GM12878 (cell line): ENCODE measurements around the gene GALE. TPM values are rescaled to one million over a fixed set of nuclear protein-coding genes. Genes with fewer than 3 reads are reported as not detected.

ENCODE experiments used
- ATAC-seq: fragments of 200-7000 bp; cut with Tn5 transposase; 3 replicates; pipeline ENCODE4 v1.9.1; 2020; ENCODE audit warnings: mild to moderate bottlenecking, moderate library complexity
- BruUV-seq: library from RNA; stranded (reverse); fragments of 400-500 nt; replicated peaks from 2 replicates; lab custom pipeline; 2021; lab: Mats Ljungman, UMichigan
- CTCF ChIA-PET: fragments of 300-600 bp; sonication (Branson Sonifier 250); formaldehyde crosslinking; extraction: SDS; loops from one replicate; lab custom pipeline; 2021; ENCODE audit warnings: inconsistent platforms; lab: Yijun Ruan, JAX
- POLR2A ChIA-PET: fragments of 350-600 bp; formaldehyde crosslinking; extraction: SDS; loops from one replicate; lab custom pipeline; 2021; ENCODE audit warnings: inconsistent platforms; lab: Charles Lee
- RAD21 ChIA-PET: fragments of 300-600 bp; sonication (Branson Sonifier 250); formaldehyde crosslinking; loops from one replicate; lab custom pipeline; 2023; ENCODE audit warnings: antibody characterized with exemption; ENCODE audit not compliant: unreplicated experiment; lab: Charles Lee
- SMC1A ChIA-PET: fragments of 300-600 bp; sonication (Branson Sonifier 250); formaldehyde crosslinking; loops from one replicate; lab custom pipeline; 2023; ENCODE audit not compliant: unreplicated experiment, uncharacterized antibody; lab: Charles Lee
- DNase-seq: peaks from one replicate; pipeline ENCODE4 v3.0.0-alpha.2; 2011; ENCODE audit warnings: low read depth, low spot score
- FAIRE-seq: peaks from 3 replicates; lab custom pipeline; 2011; peaks lifted over from hg19 to GRCh38; lab: Jason Lieb, UNC
- H2AFZ ChIP-seq: 2 replicates; pipeline ENCODE4 v1.6.0; 2011; ENCODE audit warnings: low read depth, low read length, control low read depth; ENCODE audit not compliant: control insufficient read depth
- H3K27ac ChIP-seq: 2 replicates; pipeline ENCODE4 v1.5.1; 2011; ENCODE audit warnings: control low read depth; ENCODE audit not compliant: control insufficient read depth, insufficient read depth
- H3K27me3 ChIP-seq, 2 experiments: replicated peaks in 1 of 2; 2 replicates each; pipeline versions ENCODE4 v1.6.0 to v1.6.1; 2011; ENCODE audit warnings: low read length in 1 of 2; ENCODE audit not compliant: control insufficient read depth in 2 of 2, insufficient read depth in 2 of 2
- H3K36me3 ChIP-seq, 2 experiments: 2 replicates each; pipeline ENCODE4 v1.5.1; 2011; ENCODE audit warnings: low read length in 1 of 2; ENCODE audit not compliant: control insufficient read depth in 2 of 2, insufficient read depth in 2 of 2
- H3K4me1 ChIP-seq: 2 replicates; pipeline ENCODE4 v1.6.1; 2011; ENCODE audit warnings: mild to moderate bottlenecking, low read length, moderate library complexity, mixed read lengths; ENCODE audit not compliant: control insufficient read depth, insufficient read depth
- H3K4me2 ChIP-seq: 2 replicates; pipeline ENCODE4 v1.6.0; 2011; ENCODE audit warnings: control low read depth; ENCODE audit not compliant: control insufficient read depth, insufficient read depth
- H3K4me3 ChIP-seq: fragments of 200-600 bp; sonication (generic); 2 replicates; pipeline ENCODE4 v1.5.1; 2016
- H3K79me2 ChIP-seq: 2 replicates; pipeline ENCODE4 v1.6.0; 2011; ENCODE audit warnings: low read length; ENCODE audit not compliant: control insufficient read depth, insufficient read depth
- H3K9ac ChIP-seq: 2 replicates; pipeline ENCODE4 v1.8.0; 2011; ENCODE audit warnings: low read length, control low read depth, mixed read lengths; ENCODE audit not compliant: control insufficient read depth, insufficient read depth
- H3K9me3 ChIP-seq: replicated peaks from 3 replicates; pipeline ENCODE4 v1.5.1; 2011; ENCODE audit warnings: mild to moderate bottlenecking, low read length; ENCODE audit not compliant: control insufficient read depth, insufficient read depth
- H4K20me1 ChIP-seq: 2 replicates; pipeline ENCODE4 v1.6.0; 2011; ENCODE audit not compliant: control insufficient read depth, insufficient read depth
- CBFB ChIP-seq: IDR thresholded peaks from 2 replicates; pipeline ENCODE4 v1.6.1; 2016; ENCODE audit warnings: antibody characterized with exemption, low read depth
- POLR2AphosphoS5 ChIP-seq: IDR thresholded peaks from 2 replicates; pipeline ENCODE4 v1.6.1; 2011; ENCODE audit warnings: mild to moderate bottlenecking, low read length, inconsistent platforms
- RCOR1 ChIP-seq: conservative IDR thresholded peaks from 2 replicates; pipeline ENCODE4 v1.6.1; 2012; ENCODE audit warnings: low read depth, low read length, improper control_type of control experiment
- RELB ChIP-seq: fragments of 450-650 bp; IDR thresholded peaks from 2 replicates; pipeline ENCODE4 v1.6.1; 2017; ENCODE audit warnings: low read depth, mild to moderate bottlenecking, moderate library complexity
- STAT1 ChIP-seq: fragments of 450-650 bp; conservative IDR thresholded peaks from 2 replicates; pipeline ENCODE4 v1.6.1; 2014; ENCODE audit warnings: antibody characterized with exemption, mild to moderate bottlenecking
- WGBS: methylation state at CpG from one replicate; pipeline ENCODE4 v1.1.6; 2016; ENCODE audit warnings: low lambda C conversion rate; ENCODE audit not compliant: insufficient replicate concordance, insufficient coverage; ENCODE audit errors: missing lambda C conversion rate; 5-methylcytosine and 5-hydroxymethylcytosine counted together
- in situ Hi-C: fragments of 300-500 bp; cut with MboI; formaldehyde crosslinking; loops from 9 replicates; pipeline ENCODE4 v1.14.3; 2018; ENCODE audit warnings: mixed read lengths
- intact Hi-C: fragments of 100-400 bp; cut with micrococcal nuclease; formaldehyde crosslinking; loops from one replicate; pipeline ENCODE4 v1.14.2; 2022; ENCODE audit not compliant: unreplicated experiment
- polyA plus RNA-seq, 11 experiments: library from polyadenylated mRNA; depleted of rRNA in 4 of 11; unstranded in 6 of 11; stranded (reverse) in 5 of 11; fragments of >200 nt; fragmentation: Nextera tagmentation in 4 of 11; fragmentation: Illumina TruSeq in 1 of 11; extraction: Ambion mirVana in 4 of 11; extraction: Trizol in 1 of 11; gene quantifications; 1 replicate in 1 of 11; 2 replicates in 10 of 11; pipeline versions ENCODE4 v1.2.1 to v1.2.3, GENCODE V29; 2011 to 2016; ENCODE audit warnings: inconsistent platforms in 2 of 11, missing spikeins in 2 of 11, low read depth in 1 of 11
- total RNA-seq, 4 experiments: library from RNA; depleted of rRNA in 3 of 4; stranded (reverse); fragments of >200 nt in 3 of 4; fragmentation: Illumina TruSeq in 1 of 4; extraction: Trizol in 1 of 4; gene quantifications; 2 replicates each; pipeline versions ENCODE4 v1.2.1 to v1.2.3, GENCODE V29; 2013 to 2021

The GALE gene
- total and polyA plus RNA-seq, 10 of the 15 experiments (the other 5 are each of a cell fraction or from before 2014, with no cell fraction given): 4.2 to 93.7 (median 40.4) TPM

GRCh38 chr1:23748016-23748415, 52.5 kb downstream of the GALE start:
- POLR2A ChIA-PET: interaction anchor here (1.2 to 1.7 kb wide), 2 partner anchors 25 to 56 kb away, joined by 3 to 12 read pairs; partner anchors contain the start of gene RPL11
- Histone ChIP-seq H3K79me2 (peaks cover 77% of the 10 kb centered on the region), H2AFZ (no peak overlapping the region), H3K36me3 (peaks cover 17 to 21% of the 10 kb centered on the region in 2 experiments), H3K9me3 (no peaks in the 10 kb centered on the region), H3K4me1 (peaks cover 3% of the 10 kb centered on the region; the same call in 1 of the 2 replicates), H4K20me1 (peaks cover 4% of the 10 kb centered on the region), H3K4me2 (peak overlapping the region; percentile 28; the same call in 1 of the 2 replicates), H3K4me3 (no peak overlapping the region), H3K9ac (no peak overlapping the region), H3K27me3 (no peaks in the 10 kb centered on the region), H3K27ac (peak overlapping the region; percentile 36; the same call in 1 of the 2 replicates)
- DNase-seq (no peak), FAIRE-seq (no peak), ATAC-seq (no peak)
- no peak for TF ChIP-seq CBFB
- no peak for TF ChIP-seq RELB
- no peak for TF ChIP-seq STAT1
- 0 out of 2 replicates have a peak, but pooled peaks have one; percentile 21 for TF ChIP-seq POLR2AphosphoS5
- no peak for TF ChIP-seq RCOR1
- no TSS peak for BruUV-seq
- in situ Hi-C loops (loop anchor here (5.0 kb wide), 1 partner anchor 56 kb away; the partner anchor contains the start of gene RPL11), intact Hi-C loops (no loop called here)
- SMC1A ChIA-PET: interaction anchor here (0.7 to 8.2 kb wide), 9 partner anchors 11 to 251 kb away, joined by 3 to 137 read pairs (median 5); partner anchors contain the start of gene RPL11
- CTCF ChIA-PET: interaction anchor here (0.9 to 11.3 kb wide), 7 partner anchors 20 to 203 kb away, joined by 3 to 155 read pairs (median 8); partner anchors contain the start of genes ID3 and RPL11
- RAD21 ChIA-PET: interaction anchor here (0.7 to 6.6 kb wide), 6 partner anchors 10 to 111 kb away, joined by 3 to 48 read pairs (median 3); partner anchors contain the start of gene RPL11
- 43% methylated on average over 3 of the region's 3 CpGs for WGBS

Other genes with a start within 250 kb of the GALE start
Only the 7 nearest of the 10 such genes appear.
- gene RPL11, start 108.9 kb downstream of the GALE start, total RNA-seq (2014; rRNA removed): 2,159 and 2,394 TPM in 2 replicates
- gene RPL11, start 108.9 kb downstream of the GALE start, total RNA-seq (2014; rRNA removed; fragmentation: Illumina TruSeq; extraction: Trizol): 3,824 and 3,837 TPM in 2 replicates
- 1,753 and 1,779 TPM in 2 replicates for gene RPL11, start 108.9 kb downstream of the GALE start, total RNA-seq (2021)
- gene RPL11, start 108.9 kb downstream of the GALE start, polyA plus RNA-seq (2011; rRNA removed): 2,789 and 3,603 TPM in 2 replicates
- 4,611 and 5,379 TPM in 2 replicates for gene RPL11, start 108.9 kb downstream of the GALE start, polyA plus RNA-seq (2014; fragmentation: Illumina TruSeq; extraction: Trizol)
- gene RPL11, start 108.9 kb downstream of the GALE start, polyA plus RNA-seq (2014; fragmentation: Nextera tagmentation; extraction: Ambion mirVana): 1,000 to 10,000 TPM; 2,510 to 2,532 TPM
- 3,466 and 3,676 TPM in 2 replicates for gene RPL11, start 108.9 kb downstream of the GALE start, polyA plus RNA-seq (2014; rRNA removed)
- 1,000 to 10,000 TPM in 1 of 2 experiments, 100 to 1,000 TPM in 1; 968 to 1,082 TPM for gene RPL11, start 108.9 kb downstream of the GALE start, polyA plus RNA-seq (2016; fragmentation: Nextera tagmentation; extraction: Ambion mirVana)
- gene ELOA, start 57.3 kb downstream of the GALE start, total RNA-seq (2014; rRNA removed): 31.3 and 31.8 TPM in 2 replicates
- gene ELOA, start 57.3 kb downstream of the GALE start, total RNA-seq (2014; rRNA removed; fragmentation: Illumina TruSeq; extraction: Trizol): 44.2 and 47.9 TPM in 2 replicates
- gene ELOA, start 57.3 kb downstream of the GALE start, total RNA-seq (2021): 46.2 and 46.6 TPM in 2 replicates
- gene ELOA, start 57.3 kb downstream of the GALE start, polyA plus RNA-seq (2011; rRNA removed): 23.5 and 25.7 TPM in 2 replicates
- gene ELOA, start 57.3 kb downstream of the GALE start, polyA plus RNA-seq (2014; fragmentation: Illumina TruSeq; extraction: Trizol): 56.4 and 63.3 TPM in 2 replicates
- gene ELOA, start 57.3 kb downstream of the GALE start, polyA plus RNA-seq (2014; fragmentation: Nextera tagmentation; extraction: Ambion mirVana): 10 to 100 TPM; 20.1 to 24.8 TPM
- 30.8 and 33.4 TPM in 2 replicates for gene ELOA, start 57.3 kb downstream of the GALE start, polyA plus RNA-seq (2014; rRNA removed)
- 10 to 100 TPM; 57.7 to 63.6 TPM for gene ELOA, start 57.3 kb downstream of the GALE start, polyA plus RNA-seq (2016; fragmentation: Nextera tagmentation; extraction: Ambion mirVana)
- gene PITHD1, start 22.3 kb downstream of the GALE start, total RNA-seq (2014; rRNA removed): 75.6 and 81.1 TPM in 2 replicates
- gene PITHD1, start 22.3 kb downstream of the GALE start, total RNA-seq (2014; rRNA removed; fragmentation: Illumina TruSeq; extraction: Trizol): 64.2 and 68.6 TPM in 2 replicates
- gene PITHD1, start 22.3 kb downstream of the GALE start, total RNA-seq (2021): 61.7 and 65.5 TPM in 2 replicates
- 80.5 and 82.2 TPM in 2 replicates for gene PITHD1, start 22.3 kb downstream of the GALE start, polyA plus RNA-seq (2011; rRNA removed)
- gene PITHD1, start 22.3 kb downstream of the GALE start, polyA plus RNA-seq (2014; fragmentation: Illumina TruSeq; extraction: Trizol): 64.4 and 69.9 TPM in 2 replicates
- gene PITHD1, start 22.3 kb downstream of the GALE start, polyA plus RNA-seq (2014; fragmentation: Nextera tagmentation; extraction: Ambion mirVana): 10 to 100 TPM; 23.7 to 43.3 TPM
- gene PITHD1, start 22.3 kb downstream of the GALE start, polyA plus RNA-seq (2014; rRNA removed): 69.6 and 72.6 TPM in 2 replicates
- gene PITHD1, start 22.3 kb downstream of the GALE start, polyA plus RNA-seq (2016; fragmentation: Nextera tagmentation; extraction: Ambion mirVana): 10 to 100 TPM; 64.8 to 73.2 TPM
- 94.0 and 107 TPM in 2 replicates for gene LYPLA2, start 9.6 kb downstream of the GALE start, total RNA-seq (2014; rRNA removed)
- 28.8 and 30.1 TPM in 2 replicates for gene LYPLA2, start 9.6 kb downstream of the GALE start, total RNA-seq (2014; rRNA removed; fragmentation: Illumina TruSeq; extraction: Trizol)
- gene LYPLA2, start 9.6 kb downstream of the GALE start, total RNA-seq (2021): 77.0 and 79.6 TPM in 2 replicates
- 21.9 and 41.5 TPM in 2 replicates for gene LYPLA2, start 9.6 kb downstream of the GALE start, polyA plus RNA-seq (2011; rRNA removed)
- gene LYPLA2, start 9.6 kb downstream of the GALE start, polyA plus RNA-seq (2014; fragmentation: Illumina TruSeq; extraction: Trizol): 15.5 and 47.7 TPM in 2 replicates
- 1 to 10 TPM; 2.7 to 5.9 TPM for gene LYPLA2, start 9.6 kb downstream of the GALE start, polyA plus RNA-seq (2014; fragmentation: Nextera tagmentation; extraction: Ambion mirVana)
- gene LYPLA2, start 9.6 kb downstream of the GALE start, polyA plus RNA-seq (2014; rRNA removed): 110 and 131 TPM in 2 replicates
- gene LYPLA2, start 9.6 kb downstream of the GALE start, polyA plus RNA-seq (2016; fragmentation: Nextera tagmentation; extraction: Ambion mirVana): 100 to 1,000 TPM; 116 to 129 TPM
- 34.2 and 35.9 TPM in 2 replicates for gene HMGCL, start 24.7 kb upstream of the GALE start, total RNA-seq (2014; rRNA removed)
- gene HMGCL, start 24.7 kb upstream of the GALE start, total RNA-seq (2014; rRNA removed; fragmentation: Illumina TruSeq; extraction: Trizol): 29.4 and 34.0 TPM in 2 replicates
- gene HMGCL, start 24.7 kb upstream of the GALE start, total RNA-seq (2021): 29.4 and 33.1 TPM in 2 replicates
- gene HMGCL, start 24.7 kb upstream of the GALE start, polyA plus RNA-seq (2011; rRNA removed): 30.6 and 35.5 TPM in 2 replicates
- 28.0 and 34.2 TPM in 2 replicates for gene HMGCL, start 24.7 kb upstream of the GALE start, polyA plus RNA-seq (2014; fragmentation: Illumina TruSeq; extraction: Trizol)
- 100 to 1,000 TPM in 1 of 2 experiments, 10 to 100 TPM in 1; 75.9 to 127 TPM for gene HMGCL, start 24.7 kb upstream of the GALE start, polyA plus RNA-seq (2014; fragmentation: Nextera tagmentation; extraction: Ambion mirVana)
- gene HMGCL, start 24.7 kb upstream of the GALE start, polyA plus RNA-seq (2014; rRNA removed): 32.1 and 37.3 TPM in 2 replicates
- gene HMGCL, start 24.7 kb upstream of the GALE start, polyA plus RNA-seq (2016; fragmentation: Nextera tagmentation; extraction: Ambion mirVana): 10 to 100 TPM; 40.1 to 40.5 TPM
- gene FUCA1, start 67.5 kb upstream of the GALE start, total RNA-seq (2014; rRNA removed): 53.7 and 59.5 TPM in 2 replicates
- 51.4 and 54.4 TPM in 2 replicates for gene FUCA1, start 67.5 kb upstream of the GALE start, total RNA-seq (2014; rRNA removed; fragmentation: Illumina TruSeq; extraction: Trizol)
- gene FUCA1, start 67.5 kb upstream of the GALE start, total RNA-seq (2021): 41.3 and 42.4 TPM in 2 replicates
- 51.6 and 65.1 TPM in 2 replicates for gene FUCA1, start 67.5 kb upstream of the GALE start, polyA plus RNA-seq (2011; rRNA removed)
- gene FUCA1, start 67.5 kb upstream of the GALE start, polyA plus RNA-seq (2014; fragmentation: Illumina TruSeq; extraction: Trizol): 55.9 and 61.5 TPM in 2 replicates
- gene FUCA1, start 67.5 kb upstream of the GALE start, polyA plus RNA-seq (2014; fragmentation: Nextera tagmentation; extraction: Ambion mirVana): 10 to 100 TPM; 33.3 to 41.8 TPM
- 39.6 and 49.9 TPM in 2 replicates for gene FUCA1, start 67.5 kb upstream of the GALE start, polyA plus RNA-seq (2014; rRNA removed)
- 100 to 1,000 TPM; 112 to 117 TPM for gene FUCA1, start 67.5 kb upstream of the GALE start, polyA plus RNA-seq (2016; fragmentation: Nextera tagmentation; extraction: Ambion mirVana)
- 19.2 and 19.8 TPM in 2 replicates for gene CNR2, start 112.6 kb upstream of the GALE start, total RNA-seq (2014; rRNA removed)
- gene CNR2, start 112.6 kb upstream of the GALE start, total RNA-seq (2014; rRNA removed; fragmentation: Illumina TruSeq; extraction: Trizol): 18.9 and 19.5 TPM in 2 replicates
- 13.6 and 15.1 TPM in 2 replicates for gene CNR2, start 112.6 kb upstream of the GALE start, total RNA-seq (2021)
- gene CNR2, start 112.6 kb upstream of the GALE start, polyA plus RNA-seq (2011; rRNA removed): 0.40 and 0.46 TPM in 2 replicates
- gene CNR2, start 112.6 kb upstream of the GALE start, polyA plus RNA-seq (2014; fragmentation: Illumina TruSeq; extraction: Trizol): 12.8 and 13.5 TPM in 2 replicates
- 10 to 100 TPM in 1 of 2 experiments, 1 to 10 TPM in 1; 9.8 to 12.3 TPM for gene CNR2, start 112.6 kb upstream of the GALE start, polyA plus RNA-seq (2014; fragmentation: Nextera tagmentation; extraction: Ambion mirVana)
- gene CNR2, start 112.6 kb upstream of the GALE start, polyA plus RNA-seq (2014; rRNA removed): 10.3 and 11.2 TPM in 2 replicates
- 10 to 100 TPM; 11.9 to 12.2 TPM for gene CNR2, start 112.6 kb upstream of the GALE start, polyA plus RNA-seq (2016; fragmentation: Nextera tagmentation; extraction: Ambion mirVana)